Choroid plexus epithelial cell (primary cell): ENCODE measurements around the gene CPO.
"Not testable (repeated sequence)": the region's sequence is repeated elsewhere in the genome, so short reads cannot be mapped to it uniquely, and the experiment has no call there.

ENCODE experiments used
- DNase-seq: peaks from one replicate; pipeline ENCODE4 v3.0.0-alpha.2; 2010; ENCODE audit warnings: low read depth
- H3K4me3 ChIP-seq: 2 replicates; pipeline ENCODE4 v1.5.1; 2011; ENCODE audit warnings: low read depth, mild to moderate bottlenecking, control low read depth, low read length, moderate library complexity
- TF ChIP-seq, protein P1 (sequence below): conservative IDR thresholded peaks from 2 replicates; pipeline ENCODE4 v1.5.1; 2011; ENCODE audit warnings: low read depth, mild to moderate bottlenecking, control low read depth, inconsistent platforms, low read length, moderate library complexity

Gene CPO

DNA sequence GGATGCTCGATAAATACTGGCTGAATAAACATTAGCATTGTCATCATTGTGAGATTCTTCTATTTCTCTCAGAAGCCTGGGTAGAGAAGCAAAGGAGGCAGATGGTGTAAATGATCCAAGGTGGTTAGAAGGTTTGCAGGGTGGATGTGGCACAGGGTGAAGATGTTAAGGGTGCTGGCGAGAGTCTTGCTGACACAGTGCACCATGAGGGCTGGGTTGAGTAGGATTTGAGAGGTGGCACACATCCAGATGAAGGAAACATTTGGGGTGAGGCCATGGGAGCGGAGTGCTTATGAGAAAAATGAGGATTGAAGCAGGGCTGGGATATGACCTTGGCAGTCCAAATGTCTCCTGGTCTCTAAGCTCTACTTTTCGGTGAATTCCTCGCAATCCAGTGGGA, 17.8 kb upstream of the CPO start:
- H3K4me3 ChIP-seq, result no peak overlapping the region
- DNase-seq, result no peak
- TF ChIP-seq, protein P1, sequence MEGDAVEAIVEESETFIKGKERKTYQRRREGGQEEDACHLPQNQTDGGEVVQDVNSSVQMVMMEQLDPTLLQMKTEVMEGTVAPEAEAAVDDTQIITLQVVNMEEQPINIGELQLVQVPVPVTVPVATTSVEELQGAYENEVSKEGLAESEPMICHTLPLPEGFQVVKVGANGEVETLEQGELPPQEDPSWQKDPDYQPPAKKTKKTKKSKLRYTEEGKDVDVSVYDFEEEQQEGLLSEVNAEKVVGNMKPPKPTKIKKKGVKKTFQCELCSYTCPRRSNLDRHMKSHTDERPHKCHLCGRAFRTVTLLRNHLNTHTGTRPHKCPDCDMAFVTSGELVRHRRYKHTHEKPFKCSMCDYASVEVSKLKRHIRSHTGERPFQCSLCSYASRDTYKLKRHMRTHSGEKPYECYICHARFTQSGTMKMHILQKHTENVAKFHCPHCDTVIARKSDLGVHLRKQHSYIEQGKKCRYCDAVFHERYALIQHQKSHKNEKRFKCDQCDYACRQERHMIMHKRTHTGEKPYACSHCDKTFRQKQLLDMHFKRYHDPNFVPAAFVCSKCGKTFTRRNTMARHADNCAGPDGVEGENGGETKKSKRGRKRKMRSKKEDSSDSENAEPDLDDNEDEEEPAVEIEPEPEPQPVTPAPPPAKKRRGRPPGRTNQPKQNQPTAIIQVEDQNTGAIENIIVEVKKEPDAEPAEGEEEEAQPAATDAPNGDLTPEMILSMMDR, result no peak

- DNase-seq, result peak; percentile 14
- TF ChIP-seq, protein P1, result no peak
- H3K4me3 ChIP-seq, result no peak overlapping the region
Measured at GRCh38 chr2:206935991-206936842, 3.1 kb upstream of the CPO start.

- H3K4me3 ChIP-seq, result no peak overlapping the region
- TF ChIP-seq, protein P1, result no peak
- DNase-seq, result no peak
Measured at GRCh38 chr2:206936843-206937230, 2.5 kb upstream of the CPO start.

GRCh38 chr2:206937555-206937954, 1.8 kb upstream of the CPO start:
- no peak overlapping the region for H3K4me3 ChIP-seq
- DNase-seq, result no peak
- TF ChIP-seq, protein P1, result no peak

DNA sequence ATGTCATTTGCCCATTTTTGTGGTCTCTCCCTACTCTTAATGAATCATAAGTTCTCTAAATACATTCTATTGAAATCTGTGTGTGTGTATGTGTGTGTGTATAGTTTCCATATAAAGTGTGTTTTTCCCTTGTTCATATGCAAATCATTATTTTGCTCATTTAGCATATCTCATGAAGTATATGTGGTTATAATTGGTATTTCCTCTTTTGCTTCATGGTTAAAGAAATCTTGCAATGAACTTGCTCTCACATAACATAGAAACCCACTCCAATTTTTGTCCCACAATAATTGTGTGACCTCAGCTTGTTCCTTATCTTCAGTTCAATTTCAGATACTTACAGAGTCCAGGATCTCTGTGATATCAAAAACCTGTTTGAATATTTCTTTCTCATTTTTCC, 1.2 kb downstream of the CPO start:
- TF ChIP-seq, protein P1, result no peak
- H3K4me3 ChIP-seq, result no peak overlapping the region

DNA sequence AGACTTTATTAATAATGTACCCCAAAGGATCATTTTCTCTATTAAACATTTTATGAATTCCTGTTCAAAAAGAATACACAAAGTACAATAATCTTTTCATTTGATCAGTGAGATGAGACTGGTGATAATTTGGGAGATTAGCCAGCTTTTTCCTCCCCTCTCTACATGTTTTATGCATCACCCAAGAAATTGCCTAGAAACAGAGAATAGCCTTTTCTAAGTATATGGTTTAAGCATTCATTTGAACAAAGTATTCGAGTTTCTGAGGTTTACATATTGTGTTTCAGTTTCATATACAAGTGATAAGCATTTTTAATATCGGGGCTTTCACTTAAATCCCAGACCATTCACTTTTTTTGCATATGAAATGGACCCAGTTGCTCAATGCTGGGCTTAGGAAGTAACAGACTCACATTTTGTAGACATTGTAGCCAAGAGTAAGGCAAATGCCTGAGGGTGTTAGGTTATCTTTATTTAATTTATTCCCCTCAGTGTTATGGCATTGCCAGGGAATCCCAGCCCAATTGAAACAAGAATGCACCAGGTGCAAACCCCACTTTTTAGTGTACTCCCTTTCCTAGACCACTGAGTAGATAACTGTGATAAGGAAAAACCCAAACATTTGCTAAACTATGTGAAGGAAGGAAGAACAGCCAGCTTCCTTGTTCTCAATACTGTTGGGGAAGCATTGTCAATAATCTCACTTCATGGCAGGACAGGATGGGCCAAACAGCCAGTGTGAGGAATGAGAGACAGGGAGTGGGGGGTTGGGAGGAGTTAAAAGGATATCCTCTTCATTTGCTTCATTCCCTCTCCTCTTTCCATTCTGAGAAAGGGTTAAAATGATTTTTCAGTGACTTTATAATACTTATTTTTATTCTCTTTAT, 3.5 kb downstream of the CPO start:
- TF ChIP-seq, protein P1, result no peak
- no peak overlapping the region for H3K4me3 ChIP-seq
- DNase-seq, result no peak

More for the DNA sequence above, 1.2 kb downstream of the CPO start:
- DNase-seq, result no peak

- not testable (repeated sequence) for DNase-seq, H3K4me3 ChIP-seq
Measured at GRCh38 chr2:206953404-206953803, 14.1 kb downstream of the CPO start.
